Subcutaneous abdominal adipose tissue (tissue), 5 donors: Measurements from ENCODE around the gene ATPAF1.

Source experiments
- H3K27ac ChIP-seq: one replicate; pipeline ENCODE4 v1.7.0; 2013; ENCODE audit warnings: low read depth, mild to moderate bottlenecking, inconsistent platforms, low read length, moderate library complexity
- H3K27me3 ChIP-seq, 5 donors: one replicate each; pipeline ENCODE4 v1.7.0; 2013; ENCODE audit warnings: low read length in 5 of 5, inconsistent platforms in 1 of 5; ENCODE audit not compliant: control insufficient read depth in 5 of 5, insufficient read depth in 4 of 5
- H3K36me3 ChIP-seq, 5 donors: one replicate each; pipeline ENCODE4 v1.7.0; 2013; ENCODE audit warnings: low read length in 5 of 5; ENCODE audit not compliant: control insufficient read depth in 5 of 5, insufficient read depth in 5 of 5
- H3K4me1 ChIP-seq, 5 donors: one replicate each; pipeline ENCODE4 v1.7.0; 2013; ENCODE audit warnings: low read length in 5 of 5, mild to moderate bottlenecking in 3 of 5, moderate library complexity in 1 of 5; ENCODE audit not compliant: control insufficient read depth in 5 of 5, insufficient read depth in 5 of 5
- H3K4me3 ChIP-seq, 5 donors: one replicate each; pipeline ENCODE4 v1.7.0; 2013; ENCODE audit warnings: low read length in 5 of 5, low read depth in 1 of 5
- H3K9ac ChIP-seq, 5 donors: one replicate each; pipeline ENCODE4 v1.7.0; 2013; ENCODE audit warnings: low read length in 5 of 5, mild to moderate bottlenecking in 4 of 5, moderate library complexity in 3 of 5
- H3K9me3 ChIP-seq, 5 donors: one replicate each; pipeline ENCODE4 v1.7.0; 2013; ENCODE audit warnings: low read length in 5 of 5; ENCODE audit not compliant: control insufficient read depth in 5 of 5
- donor health status: healthy.
- donor health status: healthy.
- donor health status: healthy.
- donor health status: healthy.
- donor health status: healthy.

Gene ATPAF1

GRCh38 chr1:46613661-46614603 is 54.2 kb downstream of the ATPAF1 start:
- peaks cover 0 to 40% (median 29%) of the 10 kb centered on the region in 5 donors for H3K36me3 ChIP-seq
- H3K4me1 ChIP-seq, result peaks cover 20 to 60% (median 58%) of the 10 kb centered on the region in 5 donors
- H3K27ac ChIP-seq, result peak overlapping the region; percentile 97
- H3K9ac ChIP-seq, result peak overlapping the region in 4 of 5 donors; percentile 44 to 91 (median 51)
- H3K27me3 ChIP-seq, result no peaks in the 10 kb centered on the region
- peak overlapping the region; percentile 43 to 93 (median 51) for H3K4me3 ChIP-seq
- H3K9me3 ChIP-seq, result no peaks in the 10 kb centered on the region

GRCh38 chr1:46612937-46613660 is 55.1 kb downstream of the ATPAF1 start:
- Histone ChIP-seq H3K27ac (peak overlapping the region; percentile 41), H3K4me3 (peak overlapping the region; percentile 39 to 53 (median 44)), H3K9me3 (no peaks in the 10 kb centered on the region), H3K4me1 (peaks cover 20 to 60% (median 58%) of the 10 kb centered on the region in 5 donors), H3K9ac (peak overlapping the region in 3 of 5 donors; percentile 26 to 65 (median 53)), H3K27me3 (no peaks in the 10 kb centered on the region), H3K36me3 (peaks cover 0 to 49% (median 38%) of the 10 kb centered on the region in 5 donors)

- no peak overlapping the region for H3K27ac ChIP-seq
- H3K4me3 ChIP-seq, result peak overlapping the region in 2 of 5 donors; percentile 25 to 35
- no peaks in the 10 kb centered on the region for H3K9me3 ChIP-seq
- H3K4me1 ChIP-seq, result peaks cover 19 to 62% (median 56%) of the 10 kb centered on the region in 5 donors
- peaks cover 0 to 56% (median 39%) of the 10 kb centered on the region in 5 donors for H3K36me3 ChIP-seq
- H3K9ac ChIP-seq, result peak overlapping the region in 2 of 5 donors; percentile 9 to 23
- H3K27me3 ChIP-seq, result no peaks in the 10 kb centered on the region
Observed at GRCh38 chr1:46611691-46612221, 56.4 kb downstream of the ATPAF1 start.

- H3K27ac ChIP-seq, result peak overlapping the region; percentile 48
- peaks cover 3 to 52% (median 42%) of the 10 kb centered on the region in 5 donors for H3K4me1 ChIP-seq
- H3K9ac ChIP-seq, result peak overlapping the region in 1 of 5 donors; percentile 17
- H3K4me3 ChIP-seq, result no peak overlapping the region
- H3K9me3 ChIP-seq, result no peaks in the 10 kb centered on the region
- H3K27me3 ChIP-seq, result no peaks in the 10 kb centered on the region
- H3K36me3 ChIP-seq, result peaks cover 0 to 54% (median 34%) of the 10 kb centered on the region in 5 donors
Observed at GRCh38 chr1:46607345-46608130, 60.6 kb downstream of the ATPAF1 start.

GRCh38 chr1:46606255-46606965 is 61.8 kb downstream of the ATPAF1 start:
- Histone ChIP-seq H3K9ac (no peak overlapping the region), H3K9me3 (no peaks in the 10 kb centered on the region), H3K36me3 (peaks cover 0 to 45% (median 26%) of the 10 kb centered on the region in 5 donors), H3K27me3 (no peaks in the 10 kb centered on the region), H3K27ac (no peak overlapping the region), H3K4me3 (no peak overlapping the region), H3K4me1 (peaks cover 3 to 51% (median 38%) of the 10 kb centered on the region in 5 donors)

- peaks cover 0 to 34% (median 22%) of the 10 kb centered on the region in 5 donors for H3K36me3 ChIP-seq
- no peak overlapping the region for H3K4me3 ChIP-seq
- no peak overlapping the region for H3K9ac ChIP-seq
- H3K9me3 ChIP-seq, result no peaks in the 10 kb centered on the region
- no peaks in the 10 kb centered on the region for H3K27me3 ChIP-seq
- H3K27ac ChIP-seq, result no peak overlapping the region
- peaks cover 3 to 58% (median 41%) of the 10 kb centered on the region in 5 donors for H3K4me1 ChIP-seq
Observed at GRCh38 chr1:46605232-46605631, 62.9 kb downstream of the ATPAF1 start.

- no peaks in the 10 kb centered on the region for H3K9me3 ChIP-seq
- H3K4me1 ChIP-seq, result peaks cover 3 to 70% (median 53%) of the 10 kb centered on the region in 5 donors
- H3K36me3 ChIP-seq, result peaks cover 0 to 22% (median 12%) of the 10 kb centered on the region in 5 donors
- H3K4me3 ChIP-seq, result peak within 1 kb of the TSS; percentile 81 to 96 (median 93)
- H3K9ac ChIP-seq, result peak within 1 kb of the TSS; percentile 74 to 87 (median 83)
- H3K27me3 ChIP-seq, result no peaks in the 10 kb centered on the region
- H3K27ac ChIP-seq, result peak within 1 kb of the TSS; percentile 70
Observed at GRCh38 chr1:46603858-46604549, 64.2 kb downstream of the ATPAF1 start, which contains the start of gene MKNK1. TSS of gene MKNK1 (minus strand) at chr1:46604268. CDS start at chr1:46583327, 20,941 bp downstream.

- H3K9me3 ChIP-seq, result no peaks in the 10 kb centered on the region
- peak overlapping the region; percentile 74 to 87 (median 83) for H3K9ac ChIP-seq
- H3K4me3 ChIP-seq, result peak overlapping the region; percentile 81 to 96 (median 93)
- H3K36me3 ChIP-seq, result peaks cover 0 to 17% (median 7%) of the 10 kb centered on the region in 5 donors
- H3K4me1 ChIP-seq, result peaks cover 3 to 70% (median 53%) of the 10 kb centered on the region in 5 donors
- H3K27ac ChIP-seq, result peak overlapping the region; percentile 70
- no peaks in the 10 kb centered on the region for H3K27me3 ChIP-seq
Observed at GRCh38 chr1:46603481-46603857, 64.7 kb downstream of the ATPAF1 start.
